HEK293T (cell line): ENCODE data around the gene TOR2A.

Experiments used
- ARNT ChIP-seq: fragments of 450-650 bp; IDR thresholded peaks from 2 replicates; pipeline ENCODE4 v1.6.1; 2017; ENCODE audit warnings: mild to moderate bottlenecking
- BHLHE40 ChIP-seq: fragments of 450-650 bp; IDR thresholded peaks from 2 replicates; pipeline ENCODE4 v1.6.1; 2016; ENCODE audit warnings: mild to moderate bottlenecking, moderate library complexity, borderline replicate concordance
- CTBP1 ChIP-seq: fragments of 450-650 bp; IDR thresholded peaks from 2 replicates; pipeline ENCODE4 v1.6.1; 2016; ENCODE audit warnings: borderline replicate concordance
- ELF4 ChIP-seq: fragments of 450-650 bp; IDR thresholded peaks from 2 replicates; pipeline ENCODE4 v1.6.1; 2017; ENCODE audit warnings: antibody characterized with exemption
- FOXK2 ChIP-seq: fragments of 450-650 bp; IDR thresholded peaks from 2 replicates; pipeline ENCODE4 v1.6.1; 2016; ENCODE audit warnings: mild to moderate bottlenecking
- FOXM1 ChIP-seq: fragments of 450-650 bp; IDR thresholded peaks from 2 replicates; pipeline ENCODE4 v1.6.1; 2017; ENCODE audit warnings: mild to moderate bottlenecking, borderline replicate concordance
- NFRKB ChIP-seq: fragments of 450-650 bp; IDR thresholded peaks from 2 replicates; pipeline ENCODE4 v1.6.1; 2016; ENCODE audit warnings: mild to moderate bottlenecking, moderate library complexity
- SP1 ChIP-seq: fragments of 450-650 bp; IDR thresholded peaks from 2 replicates; pipeline ENCODE4 v1.6.1; 2017
- TARDBP ChIP-seq: fragments of 450-650 bp; IDR thresholded peaks from 2 replicates; pipeline ENCODE4 v1.6.1; 2016
- ZNF384 ChIP-seq: fragments of 450-650 bp; IDR thresholded peaks from 2 replicates; pipeline ENCODE4 v1.6.1; 2016

- TF ChIP-seq ELF4 (no peak), BHLHE40 (no peak), ZNF384 (no peak), TARDBP (no peak), ARNT (no peak), NFRKB (no peak), FOXK2 (no peak), SP1 (no peak), FOXM1 (no peak), CTBP1 (no peak)
Observed at GRCh38 chr9:127749090-127749787, 14.1 kb upstream of the TOR2A start.
